GM12874 (cell line): ENCODE data around the gene CD7.

ENCODE experiments used
- TF ChIP-seq, protein P1 (sequence below): IDR thresholded peaks from 2 replicates; pipeline ENCODE4 v1.5.1; 2011; ENCODE audit warnings: low read depth, mild to moderate bottlenecking, control low read depth, low read length, moderate library complexity; ENCODE audit not compliant: insufficient read depth

The CD7 gene

DNA sequence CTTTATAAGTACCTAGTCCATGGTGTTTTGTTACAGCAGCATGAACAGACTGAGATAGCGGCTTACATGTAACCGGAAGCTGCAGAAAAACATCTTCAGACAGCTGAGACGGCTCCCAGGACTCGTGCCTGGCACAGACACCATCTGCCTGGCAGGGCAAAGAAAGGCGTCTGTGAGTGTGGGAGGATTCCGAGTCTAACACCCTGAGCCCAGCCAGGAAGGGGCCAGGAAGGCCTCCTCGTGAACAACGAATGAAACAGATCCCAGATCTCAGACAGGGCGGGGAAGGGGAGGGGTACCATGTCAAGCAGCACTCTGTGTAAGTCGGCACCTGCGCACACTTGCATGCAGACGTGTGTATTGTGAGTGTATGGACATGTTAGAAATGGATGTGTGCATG lies 39.6 kb downstream of the CD7 start:
- TF ChIP-seq, protein P1, sequence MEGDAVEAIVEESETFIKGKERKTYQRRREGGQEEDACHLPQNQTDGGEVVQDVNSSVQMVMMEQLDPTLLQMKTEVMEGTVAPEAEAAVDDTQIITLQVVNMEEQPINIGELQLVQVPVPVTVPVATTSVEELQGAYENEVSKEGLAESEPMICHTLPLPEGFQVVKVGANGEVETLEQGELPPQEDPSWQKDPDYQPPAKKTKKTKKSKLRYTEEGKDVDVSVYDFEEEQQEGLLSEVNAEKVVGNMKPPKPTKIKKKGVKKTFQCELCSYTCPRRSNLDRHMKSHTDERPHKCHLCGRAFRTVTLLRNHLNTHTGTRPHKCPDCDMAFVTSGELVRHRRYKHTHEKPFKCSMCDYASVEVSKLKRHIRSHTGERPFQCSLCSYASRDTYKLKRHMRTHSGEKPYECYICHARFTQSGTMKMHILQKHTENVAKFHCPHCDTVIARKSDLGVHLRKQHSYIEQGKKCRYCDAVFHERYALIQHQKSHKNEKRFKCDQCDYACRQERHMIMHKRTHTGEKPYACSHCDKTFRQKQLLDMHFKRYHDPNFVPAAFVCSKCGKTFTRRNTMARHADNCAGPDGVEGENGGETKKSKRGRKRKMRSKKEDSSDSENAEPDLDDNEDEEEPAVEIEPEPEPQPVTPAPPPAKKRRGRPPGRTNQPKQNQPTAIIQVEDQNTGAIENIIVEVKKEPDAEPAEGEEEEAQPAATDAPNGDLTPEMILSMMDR, result no peak

DNA sequence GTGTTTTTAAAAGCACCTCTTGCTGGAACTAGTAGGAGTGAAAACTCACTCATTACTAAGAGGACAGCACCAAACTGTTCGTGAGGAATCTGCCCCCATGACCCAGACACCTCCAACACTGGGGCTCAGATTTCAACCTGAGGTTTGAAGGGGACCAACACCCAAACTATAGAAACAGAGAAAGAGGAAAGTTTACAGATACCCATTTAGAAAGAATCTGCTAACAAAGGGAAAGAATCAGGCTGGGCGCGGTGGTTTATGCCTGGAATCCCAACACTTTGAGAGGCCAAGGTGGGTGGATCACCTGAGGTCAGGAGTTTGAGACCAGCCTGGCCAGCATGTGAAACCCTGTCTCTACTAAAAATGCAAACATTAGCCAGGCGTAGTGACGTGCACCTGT lies 40.5 kb downstream of the CD7 start:
- TF ChIP-seq, protein P1, result no peak

DNA sequence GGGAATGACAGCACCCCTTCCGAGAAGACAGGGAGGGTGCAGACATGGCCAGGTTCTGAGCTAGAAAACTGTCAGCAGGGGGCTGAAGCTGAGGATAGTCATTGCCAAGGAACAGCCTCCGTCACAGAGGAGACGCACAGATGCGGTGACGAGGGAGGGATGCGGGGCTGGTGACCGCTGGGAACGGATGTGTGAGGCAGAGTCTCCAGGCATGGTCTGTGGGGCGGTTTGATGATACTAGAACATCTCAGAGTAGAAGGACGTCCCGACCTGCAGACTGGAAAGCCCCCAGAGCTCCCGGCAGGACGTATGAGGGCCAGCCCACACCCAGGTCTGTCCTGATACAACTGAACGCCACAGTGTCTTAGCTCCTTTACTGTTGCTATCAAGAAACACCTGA lies 42.1 kb downstream of the CD7 start:
- TF ChIP-seq, protein P1, result no peak

DNA sequence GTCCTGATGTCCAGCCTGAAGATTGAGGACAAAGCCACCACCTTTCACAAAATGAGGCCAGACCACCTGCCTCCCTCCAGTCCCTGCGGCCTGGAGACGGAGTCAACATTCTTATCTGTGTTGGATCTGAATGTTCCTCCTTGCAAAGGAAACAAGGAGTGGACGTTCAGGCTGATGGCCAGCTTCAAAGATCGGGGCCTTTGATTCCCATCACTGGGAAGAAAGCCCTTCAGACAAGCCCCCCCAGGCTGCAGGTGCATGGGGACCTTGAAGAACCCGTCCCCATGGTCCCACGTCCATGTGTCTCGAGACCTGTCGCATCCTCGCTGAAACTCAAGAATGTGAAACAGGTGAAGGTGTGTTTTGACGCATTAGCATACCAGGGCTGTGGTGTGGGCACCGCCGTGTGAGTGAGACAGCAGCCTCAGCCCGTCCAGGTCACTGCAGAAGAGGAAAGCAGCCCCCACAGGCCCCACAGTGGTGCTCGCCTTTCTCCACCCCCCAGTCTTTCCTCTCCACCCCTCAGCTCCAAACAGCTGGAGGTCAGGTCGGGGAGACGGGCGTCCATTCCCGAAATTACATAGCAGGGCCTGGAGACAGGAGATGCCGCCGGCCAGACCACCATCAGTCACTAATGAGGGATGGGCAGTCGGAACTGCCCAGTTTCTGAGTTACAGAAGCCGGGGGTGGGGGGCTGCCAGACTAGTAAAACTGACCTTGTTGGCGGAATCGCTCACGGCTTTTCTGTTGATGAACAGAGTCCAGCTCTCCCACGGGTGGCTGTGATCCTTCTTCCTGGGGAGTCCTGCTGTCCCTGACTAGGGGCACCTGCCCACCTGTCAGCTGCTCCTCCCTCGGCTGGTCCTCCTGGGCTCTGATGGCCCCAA lies 43.0 kb downstream of the CD7 start:
- TF ChIP-seq, protein P1, result no peak

DNA sequence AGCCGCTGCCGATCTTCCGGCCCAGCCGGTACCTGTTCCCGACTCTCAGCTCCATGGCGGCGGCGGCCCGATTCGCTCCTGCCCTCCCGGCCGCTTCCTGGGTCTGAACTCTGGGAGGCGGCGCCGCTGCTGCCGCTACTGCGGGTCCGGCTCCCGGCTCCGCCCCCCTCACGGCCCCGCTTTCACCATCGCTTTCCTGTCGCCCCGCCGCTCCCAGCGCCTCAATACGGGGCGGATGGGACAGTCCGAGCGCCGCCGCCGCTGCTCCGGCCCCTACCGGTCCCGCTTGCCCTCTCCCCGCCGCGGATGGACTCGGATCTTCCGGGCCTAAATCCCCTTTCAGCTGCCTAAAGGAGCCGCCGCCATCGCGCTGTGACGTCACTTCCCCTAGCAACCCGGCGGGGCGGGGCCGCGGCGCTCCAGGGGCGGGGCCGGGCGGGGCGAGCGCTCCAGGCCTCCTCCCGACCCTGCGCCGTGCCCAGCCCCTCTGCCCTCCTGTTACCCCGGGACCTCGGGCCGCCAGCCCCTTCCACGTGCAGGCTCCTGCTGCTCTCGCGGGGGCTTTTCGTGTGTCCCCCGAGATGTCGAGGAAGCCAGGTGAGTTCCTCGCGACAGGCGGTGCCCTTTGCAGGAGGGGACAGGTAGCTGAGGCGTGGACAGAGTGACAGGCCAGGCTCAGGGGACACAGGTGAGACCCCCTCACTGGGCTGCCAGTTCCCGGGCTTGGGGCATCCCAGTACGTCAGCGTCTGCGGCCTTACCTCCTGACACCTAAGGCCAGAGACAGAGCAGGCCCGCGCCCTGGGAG lies 43.9 kb downstream of the CD7 start, which contains the start of gene CSNK1D:
CSNK1D (minus strand) TSS at position 374 of the 807 bp plus-strand sequence; CDS start at position 55, 319 bp downstream.
- TF ChIP-seq, protein P1, result no peak

DNA sequence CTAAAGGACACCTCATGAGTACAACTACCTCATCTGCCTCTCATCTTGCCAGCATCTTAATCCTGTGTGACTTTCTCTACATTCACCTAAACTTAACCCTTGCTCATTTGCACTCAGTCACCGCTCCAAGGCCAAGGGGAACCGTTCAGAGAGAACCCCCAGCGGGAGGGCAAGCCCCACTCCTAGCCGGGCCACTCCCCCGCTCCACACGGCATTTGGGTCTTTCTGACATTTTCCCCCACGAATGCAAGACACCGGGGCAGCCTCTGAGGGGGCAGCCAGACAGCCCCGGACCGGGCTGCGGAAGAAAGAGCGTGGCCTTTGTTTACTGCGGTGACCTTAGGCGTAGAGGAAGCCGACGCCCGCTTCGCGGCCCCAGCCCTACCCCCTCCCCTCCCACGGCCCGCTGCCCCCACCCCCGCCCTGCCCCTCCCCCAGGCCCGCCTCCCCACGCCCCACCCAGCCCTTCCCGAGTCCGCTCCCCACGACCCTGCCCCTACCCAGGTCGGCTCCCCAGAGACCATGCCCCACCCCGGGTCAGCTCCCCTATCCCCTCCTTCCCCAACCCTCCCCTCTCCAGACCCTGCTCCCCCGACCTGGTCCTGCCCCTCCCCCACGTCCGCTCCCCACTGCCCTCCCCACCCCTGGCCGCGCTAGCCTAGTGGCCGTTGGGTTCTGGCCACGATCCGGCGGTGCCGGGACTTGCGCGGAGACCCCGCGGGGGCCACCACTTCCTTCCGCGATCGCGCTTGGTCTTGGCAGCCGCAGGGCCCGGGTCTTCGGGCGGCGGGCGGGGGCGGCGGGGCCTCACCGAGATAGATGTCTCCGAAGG lies 44.7 kb downstream of the CD7 start:
- TF ChIP-seq, protein P1, result no peak
